CD4-positive, alpha-beta T cell treated with Interleukin-4 for 4 hours (primary cell): ENCODE data around the gene SCN2B.
"Not testable (repeated sequence)": the region's sequence is repeated elsewhere in the genome, so short reads cannot be mapped to it uniquely, and the experiment has no call there.

Source experiments
- DNase-seq: peaks from one replicate; pipeline ENCODE4 v3.0.0-alpha.2; 2020

Gene SCN2B

GRCh38 chr11:118205606-118206378, 29.4 kb upstream of the SCN2B start:
- DNase-seq = no peak

GRCh38 chr11:118202599-118203422, 26.4 kb upstream of the SCN2B start:
- peak; percentile 73 for DNase-seq

- peak; percentile 42 for DNase-seq
Observed at GRCh38 chr11:118201966-118202365, 25.5 kb upstream of the SCN2B start.

DNA sequence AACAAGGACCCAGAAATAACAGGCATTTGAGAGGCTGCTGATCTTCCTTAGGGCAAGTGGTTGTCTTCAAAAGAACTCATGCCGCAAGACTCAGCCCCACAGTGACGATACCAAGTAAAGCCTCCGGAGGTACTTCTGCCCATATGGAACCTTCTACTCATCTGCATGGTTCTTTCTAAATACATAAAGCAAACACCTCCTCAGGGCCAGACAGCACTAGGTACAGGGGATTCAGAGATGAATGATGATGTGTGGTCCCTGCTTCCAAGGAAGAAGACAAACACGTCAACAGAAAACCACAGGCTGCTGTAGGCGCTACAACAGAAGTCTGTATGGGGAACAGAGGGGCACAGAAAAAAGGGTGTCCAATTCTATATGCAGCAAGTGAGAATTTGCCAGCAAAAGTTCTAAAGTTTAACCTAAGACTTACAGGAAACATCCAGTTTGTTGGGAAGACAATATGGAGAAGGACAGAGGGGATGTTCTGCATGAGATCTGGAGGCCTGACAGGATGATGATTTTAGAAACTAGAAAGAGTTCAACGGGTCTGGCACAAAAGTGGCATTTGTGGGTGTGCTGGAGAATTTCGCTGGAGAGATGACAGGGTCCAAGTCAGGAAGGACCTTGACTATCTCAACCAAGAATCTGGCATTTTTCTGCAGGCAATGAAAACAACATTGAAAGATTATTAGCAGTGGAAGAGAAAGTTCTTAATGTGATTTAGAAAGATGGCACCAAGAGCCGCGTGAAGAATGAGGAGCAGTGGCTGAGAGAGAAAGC, 24.7 kb upstream of the SCN2B start:
- peak; percentile 88 for DNase-seq

- no peak for DNase-seq
Observed at GRCh38 chr11:118200497-118200896, 24.1 kb upstream of the SCN2B start.

- no peak for DNase-seq
Observed at GRCh38 chr11:118199135-118199534, 22.7 kb upstream of the SCN2B start.

GRCh38 chr11:118198370-118198769, 21.9 kb upstream of the SCN2B start:
- DNase-seq = peak; percentile 79

- DNase-seq = no peak
Observed at GRCh38 chr11:118194835-118195627, 18.6 kb upstream of the SCN2B start.

- no peak for DNase-seq
Observed at GRCh38 chr11:118193910-118194566, 17.6 kb upstream of the SCN2B start.

- DNase-seq = not testable (repeated sequence)
Observed at GRCh38 chr11:118192817-118193216, 16.4 kb upstream of the SCN2B start.

DNA sequence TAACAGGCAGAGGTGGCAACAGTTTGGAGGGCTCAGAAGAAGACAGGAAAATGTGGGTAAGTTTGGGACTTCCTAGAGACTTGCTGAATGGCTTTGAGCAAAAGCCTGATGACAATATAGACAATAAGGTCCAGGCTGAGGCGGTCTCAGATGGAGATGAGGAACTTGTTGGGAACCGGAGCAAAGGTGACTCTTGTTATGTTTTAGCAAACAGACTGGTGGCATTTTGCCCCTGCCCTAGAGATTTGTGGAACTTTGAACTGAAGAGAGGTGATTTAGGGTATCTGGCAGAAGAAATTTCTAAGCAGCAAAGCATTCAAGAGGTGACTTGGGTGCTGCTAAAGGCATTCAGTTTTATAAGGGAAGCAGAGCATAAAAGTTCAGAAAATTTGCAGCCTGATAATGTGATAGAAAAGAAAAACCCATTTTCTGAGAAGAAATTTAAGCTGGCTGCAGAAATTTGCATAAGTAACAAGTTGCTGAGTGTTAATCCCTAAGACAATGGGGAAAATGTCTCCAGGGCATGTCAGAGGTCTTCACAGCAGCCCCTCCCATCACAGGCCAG, 14.6 kb upstream of the SCN2B start:
- not testable (repeated sequence) for DNase-seq

- no peak for DNase-seq
Observed at GRCh38 chr11:118186346-118187107, 10.1 kb upstream of the SCN2B start.

GRCh38 chr11:118184784-118185579, 8.5 kb upstream of the SCN2B start:
- no peak for DNase-seq

GRCh38 chr11:118183691-118184090, 7.3 kb upstream of the SCN2B start:
- DNase-seq = not testable (repeated sequence)

DNA sequence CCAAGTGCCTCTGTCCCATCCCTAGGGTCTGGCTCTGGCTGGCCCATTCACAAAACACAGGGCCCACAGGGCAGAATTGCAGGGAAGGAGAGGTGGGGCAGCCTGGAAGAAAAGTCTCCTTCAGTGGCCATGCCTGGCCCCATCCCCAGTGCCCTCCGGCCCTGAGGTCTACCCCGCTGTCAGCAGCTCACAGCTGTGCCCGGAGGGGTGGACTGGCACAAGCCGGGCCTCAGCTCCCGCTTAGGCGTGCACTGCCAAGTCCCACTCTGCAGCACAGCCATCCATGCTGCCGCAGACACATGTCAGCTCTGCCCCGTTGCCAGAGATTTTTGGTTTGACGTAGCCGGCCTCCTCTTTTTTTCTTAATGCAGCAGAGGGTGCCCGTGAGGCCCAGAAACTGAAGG, 3.9 kb upstream of the SCN2B start:
- DNase-seq = no peak

DNA sequence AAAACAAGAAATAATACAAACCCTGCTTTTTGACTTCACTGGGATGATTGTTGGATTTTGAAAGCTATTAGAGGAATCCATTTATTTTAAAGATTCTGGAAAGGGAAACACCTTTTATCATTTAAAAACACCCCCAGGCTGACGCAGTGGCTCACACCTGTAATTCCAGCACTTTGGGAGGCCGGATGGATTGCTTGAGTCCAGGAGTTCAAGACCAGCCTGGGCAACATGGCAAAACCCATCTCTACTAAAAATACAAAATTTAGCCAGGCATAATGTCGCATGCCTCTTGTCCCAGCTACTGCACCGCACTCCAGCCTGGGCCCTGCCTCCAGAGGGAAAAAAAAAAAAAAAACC, 317 bp upstream of the SCN2B start:
- no peak for DNase-seq

- DNase-seq = no peak
Observed at GRCh38 chr11:118175031-118175992, 1.1 kb downstream of the SCN2B start.

GRCh38 chr11:118174006-118174567, 2.4 kb downstream of the SCN2B start:
- no peak for DNase-seq
